ENCODE results near the gene IRX6. TPM values are rescaled to one million over a fixed set of nuclear protein-coding genes. Genes with fewer than 3 reads are reported as not detected.

The IRX6 gene
- polyA plus RNA-seq, 12 donors = 0.21 to 4.1 (median 0.34) TPM; not detected in 3

- DNase-seq = no peak
These were observed 1.7 kb upstream of the IRX6 start for GRCh38 chr16:55322327-55322726.

GRCh38 chr16:55324285-55325079 lies 479 bp downstream of the IRX6 start:
- DNase-seq = no peak

GRCh38 chr16:55325080-55325447 lies 1.1 kb downstream of the IRX6 start:
- DNase-seq = no peak

GRCh38 chr16:55325458-55326109 lies 1.6 kb downstream of the IRX6 start:
- DNase-seq = no peak

GRCh38 chr16:55326261-55327092 lies 2.5 kb downstream of the IRX6 start:
- DNase-seq = no peak

GRCh38 chr16:55328611-55329569 lies 4.9 kb downstream of the IRX6 start:
- DNase-seq = no peak

GRCh38 chr16:55329791-55330428 lies 5.9 kb downstream of the IRX6 start:
- no peak for DNase-seq

- DNase-seq = no peak
These were observed 7.0 kb downstream of the IRX6 start for GRCh38 chr16:55330781-55331647.

- no peak for DNase-seq
These were observed 7.7 kb downstream of the IRX6 start for GRCh38 chr16:55331648-55332185.

GRCh38 chr16:55333684-55334083 lies 9.7 kb downstream of the IRX6 start:
- no peak for DNase-seq

GRCh38 chr16:55338646-55339045 lies 14.6 kb downstream of the IRX6 start:
- no peak for DNase-seq

GRCh38 chr16:55340445-55340844 lies 16.4 kb downstream of the IRX6 start:
- DNase-seq = no peak

- no peak for DNase-seq
These were observed 17.7 kb downstream of the IRX6 start for GRCh38 chr16:55341681-55342080.

- DNase-seq = no peak
These were observed 22.5 kb downstream of the IRX6 start for GRCh38 chr16:55346475-55346874.

- DNase-seq = no peak
These were observed 25.9 kb downstream of the IRX6 start for GRCh38 chr16:55349867-55350266.

- DNase-seq = no peak
These were observed 27.0 kb downstream of the IRX6 start for GRCh38 chr16:55350984-55351383.

GRCh38 chr16:55351936-55352335 lies 27.9 kb downstream of the IRX6 start:
- DNase-seq = no peak

GRCh38 chr16:55357241-55357640 lies 33.2 kb downstream of the IRX6 start:
- no peak for DNase-seq

GRCh38 chr16:55359946-55360345 lies 35.9 kb downstream of the IRX6 start:
- no peak for DNase-seq

- DNase-seq = no peak
These were observed 40.8 kb downstream of the IRX6 start for GRCh38 chr16:55364811-55365210.
